ENCODE results near the gene TXLNB.

GRCh38 chr6:139324301-139324555 lies 32.4 kb upstream of the TXLNB start:
- no peak for TF ChIP-seq ZNF785 (tag by site-specific recombination; IDR thresholded peaks at IDR 0.05)
- TF ChIP-seq, protein P1, sequence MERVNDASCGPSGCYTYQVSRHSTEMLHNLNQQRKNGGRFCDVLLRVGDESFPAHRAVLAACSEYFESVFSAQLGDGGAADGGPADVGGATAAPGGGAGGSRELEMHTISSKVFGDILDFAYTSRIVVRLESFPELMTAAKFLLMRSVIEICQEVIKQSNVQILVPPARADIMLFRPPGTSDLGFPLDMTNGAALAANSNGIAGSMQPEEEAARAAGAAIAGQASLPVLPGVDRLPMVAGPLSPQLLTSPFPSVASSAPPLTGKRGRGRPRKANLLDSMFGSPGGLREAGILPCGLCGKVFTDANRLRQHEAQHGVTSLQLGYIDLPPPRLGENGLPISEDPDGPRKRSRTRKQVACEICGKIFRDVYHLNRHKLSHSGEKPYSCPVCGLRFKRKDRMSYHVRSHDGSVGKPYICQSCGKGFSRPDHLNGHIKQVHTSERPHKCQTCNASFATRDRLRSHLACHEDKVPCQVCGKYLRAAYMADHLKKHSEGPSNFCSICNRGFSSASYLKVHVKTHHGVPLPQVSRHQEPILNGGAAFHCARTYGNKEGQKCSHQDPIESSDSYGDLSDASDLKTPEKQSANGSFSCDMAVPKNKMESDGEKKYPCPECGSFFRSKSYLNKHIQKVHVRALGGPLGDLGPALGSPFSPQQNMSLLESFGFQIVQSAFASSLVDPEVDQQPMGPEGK (tag by site-specific recombination; IDR thresholded peaks at IDR 0.05), result no peak
- TF ChIP-seq ZNF433 (tag by site-specific recombination; IDR thresholded peaks at IDR 0.05; ENCODE audit: low read depth), result no peak
- TF ChIP-seq, protein P2, sequence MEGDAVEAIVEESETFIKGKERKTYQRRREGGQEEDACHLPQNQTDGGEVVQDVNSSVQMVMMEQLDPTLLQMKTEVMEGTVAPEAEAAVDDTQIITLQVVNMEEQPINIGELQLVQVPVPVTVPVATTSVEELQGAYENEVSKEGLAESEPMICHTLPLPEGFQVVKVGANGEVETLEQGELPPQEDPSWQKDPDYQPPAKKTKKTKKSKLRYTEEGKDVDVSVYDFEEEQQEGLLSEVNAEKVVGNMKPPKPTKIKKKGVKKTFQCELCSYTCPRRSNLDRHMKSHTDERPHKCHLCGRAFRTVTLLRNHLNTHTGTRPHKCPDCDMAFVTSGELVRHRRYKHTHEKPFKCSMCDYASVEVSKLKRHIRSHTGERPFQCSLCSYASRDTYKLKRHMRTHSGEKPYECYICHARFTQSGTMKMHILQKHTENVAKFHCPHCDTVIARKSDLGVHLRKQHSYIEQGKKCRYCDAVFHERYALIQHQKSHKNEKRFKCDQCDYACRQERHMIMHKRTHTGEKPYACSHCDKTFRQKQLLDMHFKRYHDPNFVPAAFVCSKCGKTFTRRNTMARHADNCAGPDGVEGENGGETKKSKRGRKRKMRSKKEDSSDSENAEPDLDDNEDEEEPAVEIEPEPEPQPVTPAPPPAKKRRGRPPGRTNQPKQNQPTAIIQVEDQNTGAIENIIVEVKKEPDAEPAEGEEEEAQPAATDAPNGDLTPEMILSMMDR (tag by site-specific recombination; IDR thresholded peaks at IDR 0.05), result no peak

All from HEK293 (cell line).